ENCODE data around the gene N4BP2L2.
"Not testable (repeated sequence)": the region's sequence is repeated elsewhere in the genome, so short reads cannot be mapped to it uniquely, and the experiment has no call there.

Gene N4BP2L2

DNA sequence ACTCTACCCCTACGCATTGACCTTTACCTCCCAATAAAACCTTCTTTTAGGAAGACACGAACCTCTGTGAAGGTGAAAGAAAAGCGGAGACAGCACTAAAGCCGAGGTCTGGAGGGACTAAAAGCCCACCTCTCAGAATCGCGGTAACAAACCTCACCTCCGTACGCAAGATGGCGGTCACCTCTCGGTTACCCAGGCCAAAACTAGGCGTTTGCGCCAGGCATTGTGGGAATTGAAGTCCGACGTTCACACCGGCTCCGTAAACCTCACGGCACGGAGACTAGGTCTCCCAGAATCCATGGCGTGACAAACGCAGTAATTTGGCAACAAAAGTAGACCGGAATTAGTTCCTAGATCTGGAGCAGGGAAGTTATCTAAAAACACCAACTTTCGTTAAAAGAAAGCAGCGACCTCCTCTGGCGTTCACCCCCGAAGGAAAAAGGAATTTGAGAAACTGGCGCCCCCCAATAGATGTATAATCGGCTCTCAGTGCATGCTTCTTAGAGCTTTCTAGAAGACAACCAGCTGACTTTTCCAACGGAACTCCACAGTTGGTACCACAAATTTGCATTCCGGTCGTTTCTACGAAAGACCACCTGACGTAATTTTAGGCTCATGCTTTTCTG is at the start of gene N4BP2L2:
Gene N4BP2L2 (minus strand): TSS at position 175 of the 626 bp plus-strand sequence. CDS start 1,768 bp downstream, outside the sequence.
- peak; percentile 91 for DNase-seq (ENCODE audit: low spot score)

DNA sequence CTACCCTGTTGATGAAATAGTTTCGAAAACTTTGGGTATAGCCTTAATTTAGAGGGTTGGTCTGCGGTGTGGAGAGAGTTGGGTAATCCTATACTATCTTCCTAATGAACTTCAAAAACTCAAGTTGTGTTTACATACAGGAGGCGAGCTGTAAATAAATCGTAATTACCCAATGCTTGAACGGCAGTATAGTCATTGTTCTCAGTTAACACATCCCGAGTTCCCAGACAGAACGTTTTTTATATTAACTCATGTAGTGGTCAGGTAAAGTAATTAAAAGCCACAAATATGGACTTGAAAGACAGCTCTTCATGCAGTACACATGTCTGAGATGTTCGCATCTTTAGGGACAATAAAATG is 49.2 kb upstream of the N4BP2L2 start:
- DNase-seq (ENCODE audit: low spot score), result no peak

DNA sequence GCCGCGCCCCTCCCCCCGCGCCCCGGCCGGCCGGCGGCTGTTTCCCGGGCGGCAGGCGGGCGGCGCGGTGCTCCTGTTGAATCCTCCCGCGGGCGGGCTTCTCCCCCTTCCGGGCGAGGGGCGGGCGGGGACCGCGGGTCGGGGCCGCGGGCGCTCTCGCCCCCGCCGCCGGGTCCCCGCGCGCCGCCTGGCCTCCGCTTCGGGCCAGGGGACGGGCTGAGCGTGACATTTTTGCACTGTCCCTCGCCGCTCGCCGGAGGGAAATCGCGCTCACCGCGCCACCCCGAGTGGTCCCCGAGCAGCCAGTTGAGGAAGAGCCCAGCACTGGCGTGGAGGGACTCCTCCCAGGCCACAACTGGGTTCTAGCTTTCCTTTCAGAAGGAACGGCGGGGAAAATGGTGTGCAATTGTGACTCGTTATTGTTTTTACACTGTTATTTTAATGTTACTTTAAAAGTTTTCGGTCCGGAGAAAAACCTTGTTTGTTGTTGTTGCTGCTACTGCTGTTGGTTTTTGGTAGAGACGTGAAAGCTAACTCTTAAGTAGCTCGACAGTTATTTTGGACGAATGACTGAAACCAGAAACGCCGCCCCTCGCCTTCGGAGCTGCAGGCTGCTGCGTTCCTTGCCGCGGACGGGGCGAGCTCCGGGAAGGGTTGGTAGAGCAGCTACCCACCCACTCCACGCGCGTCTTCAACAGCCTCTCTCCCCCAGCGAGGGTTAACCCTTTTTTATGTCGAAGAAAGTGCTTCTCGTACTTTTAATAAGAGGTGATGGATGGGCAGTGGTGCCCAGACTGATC is 48.6 kb upstream of the N4BP2L2 start:
- peak; percentile 83 for DNase-seq (ENCODE audit: low spot score)

DNA sequence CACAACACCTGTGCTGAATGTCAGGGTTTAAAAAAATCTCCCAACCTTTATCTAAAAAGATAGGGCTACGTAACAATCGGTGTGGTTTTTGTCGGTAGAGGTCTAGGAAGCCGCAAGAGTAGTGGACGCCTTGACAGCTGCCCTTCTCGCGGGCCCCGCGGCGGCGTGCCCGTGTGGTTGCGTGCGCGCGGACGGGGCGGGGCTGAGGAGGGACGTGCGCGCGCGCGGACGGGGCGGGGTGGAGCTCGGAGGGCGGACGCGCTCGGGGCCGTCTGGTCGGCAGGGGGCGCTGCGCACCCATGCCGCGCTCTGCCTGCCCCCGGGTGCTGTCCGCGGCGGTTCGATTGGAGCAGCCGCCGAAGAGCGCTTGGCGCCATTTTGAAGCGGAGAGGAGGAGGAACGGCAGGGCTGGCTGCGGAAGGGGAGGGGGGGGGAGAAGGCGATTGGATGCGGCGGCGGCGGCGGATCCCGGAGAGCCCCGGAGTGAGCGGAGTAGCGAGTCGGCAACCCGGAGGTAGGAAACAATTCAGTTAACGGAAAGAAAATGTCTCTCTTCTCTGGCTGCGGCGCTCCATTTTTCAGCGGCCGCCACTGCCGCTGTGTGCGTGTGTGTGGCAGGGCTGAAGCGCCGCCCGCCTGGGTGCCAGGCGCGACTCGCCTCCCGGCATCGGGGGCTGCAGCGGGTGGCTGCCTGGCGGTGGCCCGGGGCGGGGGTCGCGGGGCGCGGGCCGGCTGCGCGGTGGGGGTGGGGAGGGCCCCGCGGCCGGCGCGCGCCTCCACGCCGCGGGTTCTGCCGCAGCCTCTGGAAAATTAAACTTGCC is 47.7 kb upstream of the N4BP2L2 start, which contains the start of gene PDS5B:
Gene PDS5B (plus strand): TSS at position 373 of the 821 bp plus-strand sequence. CDS start 62,321 bp downstream, outside the sequence.
- peak; percentile 96 for DNase-seq (ENCODE audit: low spot score)

DNA sequence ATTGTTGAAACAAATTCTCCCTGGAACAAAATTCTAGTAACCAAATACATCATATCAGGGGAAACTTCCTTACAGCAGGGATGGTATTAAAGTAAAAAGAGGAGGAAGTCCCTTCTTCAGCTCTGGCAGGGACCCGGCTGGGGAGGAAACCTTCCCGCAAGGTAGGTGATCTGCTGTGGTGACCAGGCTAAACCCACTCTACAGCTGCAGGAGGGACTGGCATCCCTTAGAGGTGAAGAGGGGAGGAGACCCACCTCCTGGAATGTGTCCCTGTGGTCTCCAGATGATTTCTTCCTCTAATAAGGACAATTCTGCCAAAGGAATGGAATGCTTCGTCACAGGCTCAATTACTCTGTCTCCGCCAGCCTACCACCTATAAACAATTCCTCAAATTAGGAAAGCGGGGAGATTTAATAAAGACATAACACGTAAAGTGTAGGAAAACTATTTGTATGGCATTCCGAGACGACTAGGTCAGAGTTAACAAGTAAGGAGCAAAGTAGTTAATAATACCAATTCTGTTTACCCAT is 47.0 kb upstream of the N4BP2L2 start:
- DNase-seq (ENCODE audit: low spot score), result no peak

DNA sequence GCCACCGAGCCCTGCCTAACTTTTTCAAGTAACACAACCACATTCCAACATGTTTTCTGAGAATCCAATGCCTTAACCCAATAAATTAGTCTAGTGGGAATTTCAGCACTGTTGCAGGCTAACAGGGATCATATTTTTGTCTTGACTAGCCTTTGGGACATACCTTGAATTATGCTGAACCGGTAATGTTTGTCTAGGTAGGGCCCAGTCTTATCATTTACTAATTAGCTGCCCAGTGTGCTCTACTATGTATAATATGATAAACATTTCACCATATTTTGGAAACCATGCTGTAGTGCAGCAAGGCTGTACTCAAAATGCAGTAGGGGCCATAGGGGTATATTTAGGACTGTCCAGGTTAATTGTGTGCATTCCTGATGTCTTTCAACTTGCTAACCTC is 44.4 kb upstream of the N4BP2L2 start:
- no peak for DNase-seq (ENCODE audit: low spot score)

DNA sequence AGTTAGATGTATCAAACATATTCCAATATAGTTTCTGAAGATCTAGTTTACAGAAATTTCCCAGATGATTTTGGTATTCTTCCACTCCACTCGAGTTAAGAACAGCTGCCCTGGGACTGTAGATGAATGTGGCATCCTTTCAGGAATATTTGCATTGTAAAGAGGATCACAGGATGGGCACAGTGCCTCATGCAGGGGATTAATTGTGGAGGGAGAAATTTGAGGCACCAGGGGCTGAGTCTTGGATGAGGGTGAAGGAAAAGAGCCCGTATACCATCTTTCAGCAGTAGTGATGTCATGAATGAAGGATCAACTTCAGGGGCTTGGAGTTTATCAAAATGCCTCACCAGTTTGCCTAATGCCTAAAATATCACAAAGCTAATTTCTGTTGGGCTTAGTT is 43.7 kb upstream of the N4BP2L2 start:
- no peak for DNase-seq (ENCODE audit: low spot score)

DNA sequence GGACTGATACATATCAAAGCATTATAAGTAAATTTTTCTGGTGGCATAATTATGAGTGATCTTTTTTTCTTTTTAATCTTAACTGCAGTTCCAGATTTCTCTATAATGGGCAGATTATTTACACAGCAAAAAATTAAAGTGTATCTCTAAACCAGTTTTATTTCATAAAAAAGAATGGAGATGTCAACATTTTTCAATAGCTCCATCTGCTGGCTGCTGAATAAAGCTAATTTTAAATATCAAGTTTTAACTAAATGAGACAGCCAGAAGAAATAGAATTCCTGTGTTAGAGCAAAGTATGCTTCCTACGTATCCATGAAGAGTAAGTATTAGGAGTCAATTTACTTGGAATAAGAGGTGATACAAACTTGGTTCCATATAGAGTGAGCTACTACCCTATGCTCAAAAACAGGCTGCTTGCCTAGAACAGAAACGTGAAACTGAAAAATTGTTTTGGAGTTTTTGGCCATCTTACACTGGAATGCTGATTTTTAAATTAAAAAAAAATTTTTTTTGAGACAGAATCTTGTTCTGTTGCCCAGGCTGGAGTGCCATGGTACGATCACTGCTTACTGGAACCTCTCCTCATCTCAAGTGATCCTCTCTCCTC is 42.7 kb upstream of the N4BP2L2 start:
- no peak for DNase-seq (ENCODE audit: low spot score)

DNA sequence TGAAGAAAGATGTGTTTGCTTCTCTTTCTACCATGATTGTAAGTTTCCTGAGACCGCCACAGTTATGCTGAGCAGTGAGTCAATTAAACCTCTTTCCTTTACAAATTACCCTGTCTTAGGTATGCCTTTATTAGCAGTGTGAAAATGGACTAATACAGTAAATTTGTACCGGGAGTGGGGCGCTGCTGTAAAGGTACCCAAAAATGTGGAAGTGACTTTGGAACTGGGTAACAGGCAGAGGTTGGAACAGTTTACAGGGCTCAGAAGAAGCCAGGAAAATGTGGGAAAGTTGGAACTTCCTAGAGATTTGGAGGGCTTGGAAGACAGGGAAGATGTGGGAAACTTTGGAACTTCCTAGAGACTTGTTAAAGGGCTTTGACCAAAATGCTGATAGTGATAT is 38.4 kb upstream of the N4BP2L2 start:
- no peak for DNase-seq (ENCODE audit: low spot score)

DNA sequence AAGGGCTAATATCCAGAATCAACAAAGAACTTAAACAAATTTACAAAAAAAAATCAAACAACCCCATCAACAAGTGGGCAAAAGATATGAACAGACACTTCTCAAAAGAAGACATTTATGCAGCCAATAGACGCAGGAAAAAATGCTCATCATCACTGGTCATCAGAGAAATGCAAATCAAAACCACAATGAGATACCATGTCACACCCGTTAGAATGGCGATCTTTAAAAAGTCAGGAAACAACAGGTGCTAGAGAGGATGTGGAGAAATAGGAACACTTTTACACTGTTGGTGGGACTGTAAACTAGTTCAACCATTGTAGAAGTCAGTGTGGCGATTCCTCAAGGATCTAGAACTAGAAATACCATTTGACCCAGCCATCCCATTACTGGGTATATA is 37.1 kb upstream of the N4BP2L2 start:
- DNase-seq (ENCODE audit: low spot score), result not testable (repeated sequence)

DNA sequence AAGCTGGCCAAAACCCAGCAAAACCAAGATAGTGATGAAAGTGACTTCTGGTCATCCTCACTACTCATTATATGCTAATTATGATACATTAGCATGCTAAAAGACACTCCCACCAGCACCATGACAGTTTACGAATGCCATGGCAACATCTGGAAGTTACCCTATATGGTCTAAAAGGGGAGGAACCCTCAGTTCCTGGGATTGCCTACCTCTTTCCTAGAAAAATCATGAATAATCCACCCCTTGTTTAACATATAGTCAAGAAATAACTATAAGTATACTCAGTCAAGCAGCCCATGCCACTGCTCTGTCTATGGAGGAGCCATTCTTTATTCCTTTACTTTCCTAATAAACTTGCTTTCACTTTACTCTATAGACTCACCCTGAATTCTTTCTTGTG is 22.2 kb upstream of the N4BP2L2 start:
- not testable (repeated sequence) for DNase-seq (ENCODE audit: low spot score)

DNA sequence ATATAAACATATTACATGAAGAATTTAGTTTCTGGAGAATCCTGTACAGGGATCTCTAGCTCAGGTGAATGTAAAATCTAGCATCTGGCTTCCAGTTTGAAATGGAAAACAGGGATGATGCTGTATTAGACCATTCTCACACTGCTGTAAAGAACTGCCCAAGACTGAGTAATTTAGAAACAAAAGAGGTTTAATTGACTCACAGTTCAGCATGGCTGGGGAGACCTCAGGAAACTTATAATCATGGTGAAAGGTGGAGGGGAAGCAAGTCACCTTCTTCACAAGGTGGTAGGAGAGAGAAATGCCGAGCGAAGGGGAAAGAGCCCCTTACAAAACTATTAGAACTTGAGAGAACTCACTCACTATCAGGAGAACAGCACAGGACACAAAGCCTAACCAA is 17.0 kb upstream of the N4BP2L2 start:
- DNase-seq (ENCODE audit: low spot score), result no peak

DNA sequence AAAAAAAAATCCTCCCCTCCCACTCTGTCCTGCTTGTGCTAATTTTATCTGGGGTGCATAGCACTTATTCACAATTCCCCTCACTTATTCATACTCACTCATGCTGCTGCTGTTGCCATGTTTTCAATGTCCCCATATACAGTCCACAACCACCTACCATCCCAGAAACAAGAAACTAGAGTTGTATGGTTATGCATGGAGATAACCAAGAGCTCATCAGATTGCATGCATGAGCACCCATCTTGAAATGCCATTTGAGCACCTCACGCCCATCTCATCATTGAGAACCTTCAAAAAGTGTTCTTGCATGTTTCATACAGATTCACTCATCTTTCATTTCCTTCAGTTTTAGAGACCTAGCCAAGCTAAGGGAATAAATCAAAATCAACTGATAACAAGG is 15.1 kb upstream of the N4BP2L2 start:
- DNase-seq (ENCODE audit: low spot score), result no peak

DNA sequence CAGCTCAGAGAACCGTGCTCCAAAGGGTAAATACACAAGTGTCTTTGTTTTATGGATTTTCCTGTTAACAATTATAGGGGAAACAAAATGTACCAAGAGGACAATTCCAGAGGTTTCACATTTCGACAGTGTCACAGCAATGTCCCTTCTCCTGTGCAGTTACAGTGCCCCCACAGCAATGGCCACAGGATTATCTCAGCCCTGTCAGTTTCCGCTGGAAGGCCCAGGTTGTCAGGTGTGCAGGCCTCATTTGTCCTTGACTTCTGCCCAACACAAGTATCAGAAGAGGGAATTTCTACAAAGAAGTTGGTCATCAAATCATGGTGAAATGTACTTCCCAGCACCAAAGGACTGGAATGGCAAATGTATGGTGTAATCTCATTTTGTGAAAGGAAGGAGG is 11.2 kb upstream of the N4BP2L2 start:
- DNase-seq (ENCODE audit: low spot score), result no peak

DNA sequence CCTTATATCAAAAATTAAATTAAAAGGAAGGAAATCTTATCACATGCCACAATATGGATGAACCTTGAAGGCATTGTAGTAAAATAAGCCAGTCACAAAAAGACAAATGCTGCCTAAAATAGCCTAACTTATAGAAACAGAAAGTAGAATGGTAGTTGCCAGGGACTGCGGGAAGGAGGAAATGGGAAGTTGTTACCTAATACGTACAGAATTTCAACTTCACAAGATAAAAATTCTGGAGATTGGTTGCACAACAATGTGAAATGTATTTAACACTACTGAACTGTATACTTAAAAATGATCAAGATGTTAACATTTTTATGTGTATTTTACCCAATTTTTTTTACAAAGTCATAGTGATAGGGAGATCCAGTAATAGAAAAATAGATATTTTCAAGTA is 10.2 kb upstream of the N4BP2L2 start:
- DNase-seq (ENCODE audit: low spot score), result no peak

DNA sequence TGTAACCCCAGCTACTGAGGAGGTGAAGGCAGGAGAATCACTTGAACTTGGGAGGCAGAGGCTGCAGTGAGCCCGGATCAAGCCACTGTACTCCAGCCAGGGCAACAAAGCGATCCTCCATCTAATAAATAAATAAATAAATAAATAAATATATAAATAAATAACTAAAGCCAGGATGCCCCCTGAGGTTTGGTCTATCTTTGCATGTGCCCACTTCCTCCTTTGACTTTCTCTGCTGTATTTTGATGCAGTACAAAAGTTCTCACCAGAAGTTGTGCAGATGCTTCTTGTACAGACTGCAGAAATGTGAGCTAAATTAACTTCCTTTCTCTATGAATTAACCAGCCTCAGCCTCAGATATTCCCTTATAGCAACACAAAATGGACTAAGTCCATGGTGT is 6.5 kb upstream of the N4BP2L2 start:
- no peak for DNase-seq (ENCODE audit: low spot score)

DNA sequence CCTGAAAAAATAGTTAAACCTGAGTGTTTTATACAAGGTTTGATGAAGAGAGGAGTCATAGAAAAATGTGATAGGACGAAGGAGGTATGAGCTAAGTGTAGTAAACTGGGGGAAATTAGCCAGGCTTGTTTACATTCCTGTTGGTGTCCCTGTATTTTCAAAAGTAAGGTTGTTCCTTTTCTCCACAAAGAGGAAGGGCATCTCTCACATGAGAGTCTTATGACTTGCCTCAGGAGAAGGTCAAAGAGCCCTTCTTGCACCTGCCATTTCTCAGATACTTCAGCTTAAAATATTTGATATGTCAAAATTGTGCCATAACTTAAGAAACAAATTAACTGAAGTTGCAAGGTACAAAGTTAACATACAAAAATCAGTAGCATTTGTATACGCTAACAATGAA is 3.6 kb upstream of the N4BP2L2 start:
- no peak for DNase-seq (ENCODE audit: low spot score)

DNA sequence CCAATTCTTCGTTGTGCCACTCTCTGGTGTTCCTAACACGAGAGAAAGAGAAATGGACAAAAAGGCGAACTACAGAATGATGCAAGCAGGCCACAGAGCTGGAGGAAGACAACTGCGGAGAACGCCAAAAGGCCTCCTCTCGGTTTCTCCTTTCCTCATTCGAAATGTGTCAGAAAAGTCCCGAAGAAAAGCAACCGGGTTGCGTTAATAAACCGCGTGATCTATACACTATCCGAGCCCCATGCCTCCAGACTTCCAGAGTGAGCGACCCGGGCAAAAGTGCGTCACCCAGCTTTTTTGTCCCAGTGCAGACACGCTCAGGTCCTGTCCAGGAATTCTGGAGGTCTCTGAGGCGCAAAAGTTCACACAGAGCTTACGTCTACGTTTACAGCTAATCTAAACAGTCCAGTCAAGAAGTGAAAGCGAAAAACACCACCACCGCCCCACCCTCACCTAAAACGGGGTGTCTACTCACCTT is 413 bp downstream of the N4BP2L2 start:
- DNase-seq (ENCODE audit: low spot score), result no peak

DNA sequence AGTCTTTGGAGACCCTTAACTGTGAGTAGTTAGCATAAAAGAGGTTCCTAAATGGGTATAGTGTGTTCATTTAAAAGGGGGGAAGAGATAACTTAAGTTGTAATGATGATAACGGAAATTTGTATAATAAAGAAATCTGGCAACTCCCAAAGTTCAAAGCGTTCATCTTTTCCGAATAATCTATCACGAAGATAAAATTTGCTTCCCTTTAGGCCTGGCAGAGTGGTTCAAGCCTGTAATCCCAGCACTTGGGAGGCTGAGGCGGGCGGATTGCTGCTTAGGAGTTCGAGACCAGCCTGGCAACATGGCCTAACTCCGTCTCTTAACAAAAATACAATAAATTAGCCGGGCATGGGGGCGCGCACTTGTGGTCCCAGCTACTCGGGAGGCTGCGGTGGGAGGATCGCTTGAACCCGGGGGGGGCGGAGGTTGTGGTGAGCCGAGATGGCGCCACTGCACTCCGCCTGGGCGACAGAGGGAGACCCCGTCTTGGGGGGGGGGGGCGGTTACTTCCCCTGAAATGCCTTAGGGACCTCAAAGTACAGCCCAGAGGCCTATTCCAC is 934 bp downstream of the N4BP2L2 start:
- DNase-seq (ENCODE audit: low spot score), result peak; percentile 61

DNA sequence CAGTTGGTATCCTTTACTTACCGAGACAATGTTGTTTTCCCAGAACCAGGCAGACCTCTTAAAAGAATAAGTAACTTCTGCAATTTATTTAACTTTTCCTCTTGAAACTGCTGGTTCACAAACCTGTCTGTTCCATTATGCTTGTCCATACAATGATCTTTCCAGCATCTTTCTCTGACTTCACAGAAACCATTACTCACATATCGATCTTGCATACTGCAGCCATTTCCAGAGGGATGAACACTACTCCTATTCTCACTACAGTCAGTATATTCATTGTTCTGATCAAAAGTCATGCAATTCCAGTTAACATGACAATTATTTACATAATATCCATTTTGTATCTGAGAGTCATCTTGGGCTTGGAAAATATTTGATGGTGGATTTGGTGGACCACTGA is 2.8 kb downstream of the N4BP2L2 start:
- DNase-seq (ENCODE audit: low spot score), result no peak

DNA sequence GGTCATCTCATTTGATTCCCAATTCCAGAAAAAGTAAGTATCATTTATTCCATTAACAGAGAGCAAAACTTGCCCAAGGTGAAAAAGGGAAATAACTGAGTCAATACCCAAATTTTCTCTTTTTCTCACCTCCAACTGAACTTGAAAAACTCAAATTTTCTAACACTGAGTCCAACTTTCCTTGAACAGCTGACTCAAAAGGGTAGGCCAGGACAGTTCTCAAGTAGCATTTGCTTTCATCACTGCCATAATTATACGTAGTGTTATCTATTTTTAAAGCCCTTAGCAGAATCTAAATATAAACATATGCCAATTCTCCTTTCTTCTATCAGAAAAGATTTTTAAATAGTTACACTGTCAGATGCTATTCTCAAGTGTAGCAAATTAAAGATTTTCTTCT is 3.5 kb downstream of the N4BP2L2 start:
- no peak for DNase-seq (ENCODE audit: low spot score)

DNA sequence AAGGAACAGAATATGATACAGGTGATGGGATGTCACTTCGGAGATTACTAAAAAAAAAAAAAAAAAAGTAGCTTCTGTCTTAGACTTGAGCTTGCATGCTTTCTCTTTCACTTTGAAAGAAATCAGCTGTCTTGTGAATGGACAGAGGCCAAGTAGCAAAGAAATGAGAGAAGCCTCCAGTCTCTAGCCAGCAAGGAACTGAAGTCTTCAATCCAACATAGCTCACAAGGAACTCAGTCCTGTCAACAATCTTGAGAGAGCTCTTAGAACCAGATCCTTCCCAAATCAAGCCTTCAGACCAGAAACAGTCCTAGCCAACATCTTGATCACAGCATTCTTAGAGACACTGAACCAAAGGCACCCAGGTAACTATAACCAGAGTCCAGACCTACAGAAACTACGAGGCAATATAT is 7.7 kb downstream of the N4BP2L2 start:
- DNase-seq (ENCODE audit: low spot score), result no peak
